ENCODE measurements around the gene IRAK4. TPM values are rescaled to one million over a fixed set of nuclear protein-coding genes. Genes with fewer than 3 reads are reported as not detected.

Gene IRAK4
- total and polyA plus RNA-seq, 12 donors: 3.6 to 8.1 (median 4.1) TPM

- no peaks in the 10 kb centered on the region for H3K9me3 ChIP-seq
- peaks cover 0 to 64% (median 44%) of the 10 kb centered on the region in 9 donors for H3K36me3 ChIP-seq
- H3K4me3 ChIP-seq: no peak overlapping the region
- ATAC-seq (no peak), DNase-seq (no peak)
- H3K27me3 ChIP-seq: no peaks in the 10 kb centered on the region
- peaks cover 0 to 7% (median 0%) of the 10 kb centered on the region in 9 donors for H3K4me1 ChIP-seq
- intact Hi-C loops (cut with DNase I): loop anchor here in 1 of 10 donors (10.0 kb wide), 1 partner anchor 98 kb away; no protein-coding TSS in a partner anchor
- no peak overlapping the region for H3K27ac ChIP-seq
- TF ChIP-seq, protein P1, sequence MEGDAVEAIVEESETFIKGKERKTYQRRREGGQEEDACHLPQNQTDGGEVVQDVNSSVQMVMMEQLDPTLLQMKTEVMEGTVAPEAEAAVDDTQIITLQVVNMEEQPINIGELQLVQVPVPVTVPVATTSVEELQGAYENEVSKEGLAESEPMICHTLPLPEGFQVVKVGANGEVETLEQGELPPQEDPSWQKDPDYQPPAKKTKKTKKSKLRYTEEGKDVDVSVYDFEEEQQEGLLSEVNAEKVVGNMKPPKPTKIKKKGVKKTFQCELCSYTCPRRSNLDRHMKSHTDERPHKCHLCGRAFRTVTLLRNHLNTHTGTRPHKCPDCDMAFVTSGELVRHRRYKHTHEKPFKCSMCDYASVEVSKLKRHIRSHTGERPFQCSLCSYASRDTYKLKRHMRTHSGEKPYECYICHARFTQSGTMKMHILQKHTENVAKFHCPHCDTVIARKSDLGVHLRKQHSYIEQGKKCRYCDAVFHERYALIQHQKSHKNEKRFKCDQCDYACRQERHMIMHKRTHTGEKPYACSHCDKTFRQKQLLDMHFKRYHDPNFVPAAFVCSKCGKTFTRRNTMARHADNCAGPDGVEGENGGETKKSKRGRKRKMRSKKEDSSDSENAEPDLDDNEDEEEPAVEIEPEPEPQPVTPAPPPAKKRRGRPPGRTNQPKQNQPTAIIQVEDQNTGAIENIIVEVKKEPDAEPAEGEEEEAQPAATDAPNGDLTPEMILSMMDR (IDR thresholded peaks at IDR 0.05): no peak
Observed at GRCh38 chr12:43786899-43787693, 28.3 kb downstream of the IRAK4 start.

- H3K4me3 ChIP-seq: no peak overlapping the region
- ATAC-seq: peak in 3 of 8 donors; percentile 33 to 51 (median 38)
- peaks cover 0 to 4% (median 0%) of the 10 kb centered on the region in 11 donors for H3K9me3 ChIP-seq
- intact Hi-C loops (cut with DNase I): loop anchor here in 1 of 10 donors (10.0 kb wide), 1 partner anchor 95 kb away; no protein-coding TSS in a partner anchor
- H3K4me1 ChIP-seq: peaks cover 0 to 7% (median 0%) of the 10 kb centered on the region in 9 donors
- TF ChIP-seq, protein P1 (IDR thresholded peaks at IDR 0.05): no peak
- H3K27ac ChIP-seq: no peak overlapping the region
- no peaks in the 10 kb centered on the region for H3K27me3 ChIP-seq
- H3K36me3 ChIP-seq: peaks cover 0 to 55% (median 31%) of the 10 kb centered on the region in 9 donors
- peak in 1 of 2 donors; percentile 11 for DNase-seq
Observed at GRCh38 chr12:43789941-43790340, 31.2 kb downstream of the IRAK4 start.

GRCh38 chr12:43795716-43796280 lies 37.0 kb downstream of the IRAK4 start:
- intact Hi-C loops (cut with DNase I): no loop called here
- no peak overlapping the region for H3K27ac ChIP-seq
- no peak for DNase-seq

GRCh38 chr12:43797561-43798217 lies 38.9 kb downstream of the IRAK4 start:
- no peak overlapping the region for H3K27ac ChIP-seq
- H3K27me3 ChIP-seq: no peaks in the 10 kb centered on the region
- WGBS, 2 donors: 91 to 92% methylated on average over 4 of the region's 4 CpGs
- no peak for DNase-seq
- H3K4me1 ChIP-seq: peaks cover 0 to 3% (median 0%) of the 10 kb centered on the region in 9 donors
- TF ChIP-seq, protein P1 (IDR thresholded peaks at IDR 0.05): no peak
- no peak overlapping the region for H3K4me3 ChIP-seq
- ATAC-seq: no peak
- peaks cover 0 to 3% (median 0%) of the 10 kb centered on the region in 11 donors for H3K9me3 ChIP-seq
- intact Hi-C loops (cut with DNase I): no loop called here
- H3K36me3 ChIP-seq: peaks cover 0 to 99% (median 64%) of the 10 kb centered on the region in 9 donors

More at GRCh38 chr12:43795716-43796280, 37.0 kb downstream of the IRAK4 start:
- TF ChIP-seq, protein P1 (IDR thresholded peaks at IDR 0.05): no peak
- Histone ChIP-seq H3K27me3 (no peaks in the 10 kb centered on the region), H3K4me3 (no peak overlapping the region), H3K36me3 (peaks cover 0 to 80% (median 62%) of the 10 kb centered on the region in 9 donors), H3K9me3 (peaks cover 0 to 4% (median 0%) of the 10 kb centered on the region in 11 donors), H3K4me1 (no peaks in the 10 kb centered on the region)
- no peak for ATAC-seq
- 66 to 75% methylated on average over 2 of the region's 2 CpGs for WGBS, 2 donors

Data from heart right ventricle (tissue), 16 donors.